Cortex of kidney (tissue), 1 donor: Measurements from ENCODE around the gene SIX2.

ENCODE experiments used
- DNase-seq: peaks from one replicate; lab custom pipeline; 2025; lab: John Stamatoyannopoulos, UW

SIX2 gene

GRCh38 chr2:45020439-45020838 lies 11.2 kb upstream of the SIX2 start:
- no peak for DNase-seq

DNA sequence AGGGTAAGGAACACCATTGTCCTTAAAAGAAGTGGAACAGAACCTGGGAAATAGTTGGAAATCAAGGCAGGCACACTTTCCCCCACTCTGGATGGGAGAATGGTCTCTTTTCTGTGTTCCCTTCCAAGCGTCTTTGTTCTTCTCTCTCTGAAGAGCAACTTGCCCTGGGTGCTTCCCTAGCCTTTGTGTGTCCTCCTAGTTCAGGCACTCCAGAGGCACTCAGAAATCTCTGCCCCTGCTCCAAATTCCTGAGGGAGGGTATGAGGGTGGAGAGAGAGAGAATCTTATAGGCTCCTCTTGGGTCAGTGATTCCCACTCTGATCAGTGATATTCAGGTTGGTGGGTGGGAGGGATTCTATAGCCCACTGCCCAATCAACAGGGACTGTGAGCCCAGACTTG lies 8.8 kb upstream of the SIX2 start:
- no peak for DNase-seq

GRCh38 chr2:45014831-45015230 lies 5.6 kb upstream of the SIX2 start:
- no peak for DNase-seq

DNA sequence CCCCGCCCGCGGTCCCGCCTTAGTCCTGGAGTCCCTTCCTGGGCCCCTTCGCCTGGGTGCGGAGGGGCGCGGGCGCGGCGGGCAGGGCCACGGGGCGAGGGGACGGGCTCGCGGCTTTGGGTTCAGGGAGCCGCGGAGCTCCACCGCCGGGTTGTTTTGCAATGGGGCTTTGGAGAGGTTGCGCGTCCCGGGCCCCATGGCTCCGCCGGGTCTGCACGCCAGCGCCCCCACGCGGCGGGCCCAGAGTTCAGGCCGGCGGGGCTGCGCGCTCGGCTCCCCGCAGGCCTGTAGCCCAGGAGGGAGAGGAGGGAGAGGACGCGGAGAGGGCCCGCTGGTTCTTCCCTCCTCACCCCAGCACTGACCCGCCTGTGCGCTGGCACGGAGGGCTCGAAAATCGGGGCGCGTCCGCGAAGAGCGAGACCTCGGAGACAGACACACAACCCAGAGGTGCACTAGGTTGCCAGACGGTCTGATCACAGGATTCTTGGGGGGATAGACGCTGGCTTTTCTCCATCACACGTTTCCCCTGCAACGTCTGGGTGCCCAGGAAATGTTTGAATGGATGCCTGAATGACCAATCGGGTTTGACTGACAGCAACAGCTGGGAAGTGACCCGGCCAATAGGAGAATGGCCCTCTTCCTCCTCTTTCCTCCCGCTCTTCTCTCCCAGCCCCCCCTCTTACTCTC lies 4.9 kb upstream of the SIX2 start:
- no peak for DNase-seq

GRCh38 chr2:45013229-45014015 lies 4.2 kb upstream of the SIX2 start:
- no peak for DNase-seq

DNA sequence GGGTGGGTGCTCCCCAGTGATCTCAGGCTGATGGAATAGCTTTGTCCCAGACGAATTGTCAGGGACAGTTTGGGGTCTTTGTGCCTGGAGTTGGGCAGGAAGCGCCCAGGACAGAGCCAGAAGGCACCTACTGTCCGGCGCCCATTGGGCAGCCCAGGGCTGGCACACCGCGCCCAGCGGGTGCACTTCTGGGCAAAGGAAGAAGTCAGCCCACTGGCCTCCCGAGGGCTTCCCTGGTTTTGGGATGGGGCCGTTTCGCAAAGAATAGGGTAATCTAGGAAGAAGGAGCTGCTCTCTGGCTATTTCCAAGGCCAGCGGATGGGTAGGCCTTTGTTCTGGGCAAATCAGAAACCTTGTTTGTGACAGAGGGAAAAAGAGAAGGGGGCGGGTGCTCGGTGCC lies 3.5 kb upstream of the SIX2 start:
- no peak for DNase-seq

DNA sequence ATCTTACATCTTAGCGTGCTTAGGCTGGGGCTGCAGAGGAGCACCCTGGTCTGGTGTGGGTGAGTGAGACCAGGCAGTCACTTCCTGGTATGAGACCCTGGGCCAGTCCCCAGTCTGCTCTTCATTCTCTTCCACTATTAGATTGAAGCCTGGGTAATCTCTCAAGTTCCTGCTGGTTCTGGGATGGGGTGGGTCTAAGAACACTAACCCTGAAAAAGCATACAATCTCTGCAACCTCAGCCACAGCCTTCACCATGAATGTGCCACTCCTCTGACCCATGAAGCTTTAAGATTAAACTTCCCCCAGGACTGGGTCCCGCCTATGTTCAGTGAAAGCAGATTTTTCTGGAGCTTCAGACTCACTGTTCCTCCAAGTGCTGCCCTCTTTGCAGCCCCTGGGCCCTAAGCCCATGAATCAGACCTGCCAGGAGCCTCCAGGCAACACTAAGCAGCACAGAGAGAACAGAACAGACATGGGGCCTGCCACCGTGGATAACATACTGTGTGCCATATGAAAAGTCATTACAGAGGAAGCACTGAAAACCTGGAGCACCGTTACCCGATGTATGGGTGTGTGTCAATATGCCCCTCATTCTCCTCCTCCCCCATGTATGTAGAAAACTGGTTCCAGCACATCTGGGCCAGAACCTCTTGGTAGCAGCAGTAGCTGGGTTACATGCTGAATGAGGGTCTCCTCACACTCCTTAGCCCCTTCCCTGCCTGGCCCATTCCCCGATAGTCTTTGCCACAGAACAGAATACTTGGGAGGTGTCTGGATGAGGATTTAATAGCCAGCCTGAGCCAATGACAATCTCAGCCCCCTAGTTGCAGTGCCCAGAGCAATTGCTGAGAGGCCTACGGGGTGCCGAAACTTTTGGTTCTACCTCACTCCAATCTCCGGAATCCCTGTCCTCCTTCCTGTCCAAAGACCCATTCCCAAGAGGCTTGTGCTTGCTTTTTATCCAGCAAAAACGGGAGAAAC lies 2.7 kb upstream of the SIX2 start:
- no peak for DNase-seq

- no peak for DNase-seq
These were observed 1.9 kb upstream of the SIX2 start for GRCh38 chr2:45011121-45011520.

DNA sequence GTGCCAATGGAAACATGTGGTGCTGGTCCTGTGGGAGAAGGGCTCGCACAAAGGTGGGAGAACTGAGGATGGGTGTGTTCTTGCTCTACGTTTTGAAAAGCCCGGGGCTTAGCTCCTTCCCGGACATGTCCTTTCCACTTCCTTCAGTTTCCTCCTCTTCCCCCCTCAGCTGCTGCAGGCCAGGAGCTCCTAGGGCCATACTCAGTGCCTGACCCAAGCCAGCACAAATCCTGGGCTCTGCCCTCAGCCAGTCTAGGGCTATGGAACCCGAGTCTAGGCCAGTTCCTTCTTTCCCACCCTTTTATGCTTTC lies 1.4 kb upstream of the SIX2 start:
- no peak for DNase-seq

- no peak for DNase-seq
These were observed 863 bp upstream of the SIX2 start for GRCh38 chr2:45009928-45010701.

DNA sequence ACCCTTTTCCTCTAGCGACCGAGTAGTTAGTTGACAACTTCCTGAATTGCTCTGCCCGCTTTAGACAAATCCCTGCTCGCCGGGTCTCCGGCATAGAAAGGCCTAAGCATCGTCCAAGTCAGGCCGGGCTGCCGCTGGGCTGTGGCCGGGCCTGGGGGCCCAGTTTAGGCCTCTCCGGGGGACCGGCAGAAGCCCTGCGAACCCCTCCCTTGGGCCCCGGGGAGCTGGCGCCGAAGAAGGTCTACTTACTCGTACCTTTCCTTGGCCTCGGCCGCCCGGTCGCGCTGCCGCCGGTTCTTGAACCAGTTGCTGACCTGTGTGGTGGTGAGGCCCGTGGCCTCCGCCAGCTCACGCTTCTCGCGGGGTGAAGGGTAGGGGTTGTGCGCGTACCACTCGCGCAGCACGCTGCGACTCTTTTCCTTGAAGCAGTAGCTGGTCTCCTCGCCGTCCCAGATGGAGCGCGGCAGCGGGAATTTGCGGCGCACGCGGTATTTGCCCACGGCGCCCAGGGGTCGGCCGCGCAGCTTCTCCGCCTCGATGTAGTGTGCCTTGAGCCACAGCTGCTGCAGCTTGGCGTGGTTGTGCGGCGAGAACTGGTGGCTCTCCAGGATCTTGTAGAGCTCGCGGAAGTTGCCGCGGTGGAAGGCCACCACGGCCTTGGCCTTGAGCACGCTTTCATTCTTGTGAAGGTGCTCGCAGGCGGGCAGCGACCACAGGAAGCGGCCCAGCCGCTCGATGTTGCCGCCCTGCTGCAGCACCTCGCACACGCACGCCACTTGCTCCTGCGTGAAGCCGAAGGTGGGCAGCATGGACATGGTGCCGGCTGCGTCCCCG lies 739 bp downstream of the SIX2 start:
- DNase-seq, result no peak

- no peak for DNase-seq
These were observed 1.3 kb downstream of the SIX2 start for GRCh38 chr2:45007961-45008295.

- no peak for DNase-seq
These were observed 2.3 kb downstream of the SIX2 start for GRCh38 chr2:45006942-45007287.

- DNase-seq, result no peak
These were observed 3.0 kb downstream of the SIX2 start for GRCh38 chr2:45006041-45006941.

- no peak for DNase-seq
These were observed 3.8 kb downstream of the SIX2 start for GRCh38 chr2:45005261-45006002.

DNA sequence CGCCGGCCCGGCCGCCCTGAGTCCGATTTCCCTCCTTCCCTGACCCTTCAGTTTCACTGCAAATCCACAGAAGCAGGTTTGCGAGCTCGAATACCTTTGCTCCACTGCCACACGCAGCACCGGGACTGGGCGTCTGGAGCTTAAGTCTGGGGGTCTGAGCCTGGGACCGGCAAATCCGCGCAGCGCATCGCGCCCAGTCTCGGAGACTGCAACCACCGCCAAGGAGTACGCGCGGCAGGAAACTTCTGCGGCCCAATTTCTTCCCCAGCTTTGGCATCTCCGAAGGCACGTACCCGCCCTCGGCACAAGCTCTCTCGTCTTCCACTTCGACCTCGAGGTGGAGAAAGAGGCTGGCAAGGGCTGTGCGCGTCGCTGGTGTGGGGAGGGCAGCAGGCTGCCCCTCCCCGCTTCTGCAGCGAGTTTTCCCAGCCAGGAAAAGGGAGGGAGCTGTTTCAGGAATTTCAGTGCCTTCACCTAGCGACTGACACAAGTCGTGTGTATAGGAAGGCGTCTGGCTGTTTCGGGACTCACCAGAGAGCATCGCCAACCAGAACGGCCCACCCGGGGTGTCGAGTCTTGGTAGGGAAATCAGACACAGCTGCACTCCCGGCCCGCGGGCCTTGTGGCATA lies 4.6 kb downstream of the SIX2 start:
- DNase-seq, result no peak

GRCh38 chr2:45003579-45004551 lies 5.4 kb downstream of the SIX2 start:
- no peak for DNase-seq

DNA sequence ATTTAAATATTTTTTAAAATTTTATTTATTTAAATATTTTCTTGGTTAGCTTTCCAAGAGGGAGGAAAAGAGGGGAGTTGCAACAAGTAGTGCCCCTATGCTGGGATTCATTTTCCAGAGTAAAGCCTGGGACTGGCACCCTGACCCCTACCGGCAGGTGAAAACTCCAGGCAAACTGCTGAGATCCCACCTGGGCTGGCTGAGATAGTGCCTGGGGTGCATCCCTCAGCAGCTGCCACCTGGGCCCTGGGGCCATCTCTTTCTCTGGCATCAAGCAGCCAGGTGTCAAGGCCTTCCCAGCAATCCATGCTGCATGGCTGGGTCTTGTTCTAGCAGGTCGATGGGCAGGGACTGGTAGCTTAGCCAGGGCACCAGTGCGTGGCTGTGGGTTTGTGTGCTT lies 6.6 kb downstream of the SIX2 start:
- DNase-seq, result no peak
